ENCODE data around the gene NDUFS3.

Gene NDUFS3

GRCh38 chr11:47626234-47626633, 47.4 kb downstream of the NDUFS3 start:
- in situ Hi-C loops (cut with MboI; ENCODE audit: low pct_unique_long_range_greater_than_20kb, low sequenced_read_pairs, unreplicated experiment): no loop called here
- TF ChIP-seq, protein P1, sequence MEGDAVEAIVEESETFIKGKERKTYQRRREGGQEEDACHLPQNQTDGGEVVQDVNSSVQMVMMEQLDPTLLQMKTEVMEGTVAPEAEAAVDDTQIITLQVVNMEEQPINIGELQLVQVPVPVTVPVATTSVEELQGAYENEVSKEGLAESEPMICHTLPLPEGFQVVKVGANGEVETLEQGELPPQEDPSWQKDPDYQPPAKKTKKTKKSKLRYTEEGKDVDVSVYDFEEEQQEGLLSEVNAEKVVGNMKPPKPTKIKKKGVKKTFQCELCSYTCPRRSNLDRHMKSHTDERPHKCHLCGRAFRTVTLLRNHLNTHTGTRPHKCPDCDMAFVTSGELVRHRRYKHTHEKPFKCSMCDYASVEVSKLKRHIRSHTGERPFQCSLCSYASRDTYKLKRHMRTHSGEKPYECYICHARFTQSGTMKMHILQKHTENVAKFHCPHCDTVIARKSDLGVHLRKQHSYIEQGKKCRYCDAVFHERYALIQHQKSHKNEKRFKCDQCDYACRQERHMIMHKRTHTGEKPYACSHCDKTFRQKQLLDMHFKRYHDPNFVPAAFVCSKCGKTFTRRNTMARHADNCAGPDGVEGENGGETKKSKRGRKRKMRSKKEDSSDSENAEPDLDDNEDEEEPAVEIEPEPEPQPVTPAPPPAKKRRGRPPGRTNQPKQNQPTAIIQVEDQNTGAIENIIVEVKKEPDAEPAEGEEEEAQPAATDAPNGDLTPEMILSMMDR (IDR thresholded peaks at IDR 0.05; ENCODE audit: extremely low read depth, insufficient read depth, missing control alignments): no peak
- no peak for DNase-seq (ENCODE audit: low spot score)

DNA sequence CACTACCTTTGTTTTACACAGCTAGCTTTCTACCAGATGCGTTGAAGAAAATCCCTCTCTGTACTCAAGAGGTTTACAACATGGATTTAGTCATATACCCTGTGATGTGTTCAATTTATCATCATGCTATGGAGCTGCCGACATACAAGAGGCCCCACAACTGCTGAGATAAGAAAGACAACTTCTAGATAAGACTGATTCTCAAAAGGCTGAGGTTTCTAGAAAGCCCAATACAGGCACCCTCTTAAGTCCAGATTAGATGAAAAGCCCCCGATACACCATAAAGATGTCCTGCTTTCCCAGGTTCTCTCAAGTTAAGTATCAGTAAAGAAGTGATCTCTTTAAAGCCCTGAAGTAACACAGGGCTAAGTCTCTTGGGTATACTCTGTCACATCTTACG, 49.2 kb downstream of the NDUFS3 start:
- DNase-seq (ENCODE audit: low spot score): no peak
- TF ChIP-seq, protein P1 (IDR thresholded peaks at IDR 0.05; ENCODE audit: extremely low read depth, insufficient read depth, missing control alignments): no peak
- in situ Hi-C loops (cut with MboI; ENCODE audit: low pct_unique_long_range_greater_than_20kb, low sequenced_read_pairs, unreplicated experiment): no loop called here

DNA sequence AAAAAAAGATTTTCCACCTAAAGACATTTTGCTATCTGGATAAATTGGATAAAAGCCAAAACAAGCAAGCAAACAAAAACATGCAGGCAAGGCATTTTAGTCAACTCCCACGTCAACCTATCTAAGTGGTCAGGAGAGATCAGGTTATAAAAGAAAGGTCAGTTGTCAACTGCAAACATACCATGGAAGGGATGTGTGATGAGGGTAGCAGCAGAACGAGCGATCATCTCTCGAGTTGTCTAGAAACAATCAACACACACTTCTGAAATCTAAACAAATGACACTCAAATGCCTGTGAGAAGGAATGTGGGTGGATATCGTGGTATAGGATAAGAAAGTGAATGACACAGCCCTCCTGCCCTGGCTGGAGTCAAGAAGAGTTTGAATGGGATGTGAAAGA, 52.6 kb downstream of the NDUFS3 start:
- TF ChIP-seq, protein P1 (IDR thresholded peaks at IDR 0.05; ENCODE audit: extremely low read depth, insufficient read depth, missing control alignments): no peak
- DNase-seq (ENCODE audit: low spot score): no peak
- in situ Hi-C loops (cut with MboI; ENCODE audit: low pct_unique_long_range_greater_than_20kb, low sequenced_read_pairs, unreplicated experiment): no loop called here
